HK-2 (cell line): ENCODE results near the gene FCMR.
"Not testable (repeated sequence)": the region's sequence is repeated elsewhere in the genome, so short reads cannot be mapped to it uniquely, and the experiment has no call there.

ENCODE experiments used
- DNase-seq: peaks from one replicate; pipeline ENCODE4 v3.0.0-alpha.2; 2018; ENCODE audit not compliant: unreplicated experiment

FCMR gene

GRCh38 chr1:206875752-206876377 is 45.9 kb downstream of the FCMR start:
- no peak for DNase-seq

- DNase-seq: no peak
These were observed 48.0 kb downstream of the FCMR start for GRCh38 chr1:206873603-206874188.

DNA sequence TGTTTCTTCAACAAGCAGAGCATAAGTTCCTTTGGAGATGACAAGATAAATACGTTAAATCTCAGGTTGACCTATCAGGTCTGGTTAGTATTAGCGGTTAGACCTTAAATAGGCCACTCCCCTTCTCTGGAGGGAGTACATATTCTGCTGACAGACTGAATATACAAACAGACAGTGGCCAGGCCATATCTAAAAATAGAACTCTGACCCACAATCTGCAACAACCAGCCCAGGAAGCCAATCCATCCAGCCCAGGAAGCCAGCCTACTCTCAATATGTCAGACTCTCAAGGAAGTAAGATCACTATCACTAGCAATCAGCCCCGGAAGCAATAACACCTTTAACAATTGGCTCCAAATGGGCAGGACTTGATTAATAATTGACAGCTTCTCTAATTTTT is 49.6 kb downstream of the FCMR start:
- no peak for DNase-seq

DNA sequence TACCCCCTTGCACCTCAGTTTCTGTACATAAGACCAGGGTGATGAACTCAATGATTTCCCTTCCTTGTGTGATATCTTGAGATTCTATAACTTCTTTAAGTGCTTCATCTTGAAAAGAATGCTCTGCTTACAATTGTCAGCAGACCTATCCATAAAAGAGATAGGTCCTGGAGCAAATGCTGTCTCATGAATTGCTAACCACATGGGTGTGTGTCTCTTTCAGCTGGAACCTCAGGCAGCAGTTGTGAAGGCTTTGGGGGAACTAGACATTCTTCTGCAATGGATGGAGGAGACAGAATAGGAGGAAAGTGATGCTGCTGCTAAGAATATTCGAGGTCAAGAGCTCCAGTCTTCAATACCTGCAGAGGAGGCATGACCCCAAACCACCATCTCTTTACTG is 53.5 kb downstream of the FCMR start:
- no peak for DNase-seq

DNA sequence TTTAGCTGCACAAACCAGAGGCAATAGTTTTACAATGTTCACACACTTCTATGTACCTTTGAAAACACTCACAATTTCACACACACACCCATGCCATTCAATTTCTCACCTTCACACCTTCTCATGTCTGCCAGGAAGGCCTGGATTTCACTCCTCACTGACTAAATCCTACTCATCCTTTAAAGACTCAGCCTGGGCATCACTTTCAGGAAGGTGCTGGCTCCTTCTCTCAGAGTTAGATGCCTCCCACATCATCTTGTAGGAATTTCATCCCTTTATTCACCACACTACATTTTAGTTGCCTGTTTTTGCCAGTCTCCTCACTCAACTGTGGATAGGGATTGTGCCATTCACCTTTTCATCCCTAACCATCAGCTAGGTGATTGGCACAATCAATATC is 54.0 kb downstream of the FCMR start:
- DNase-seq: no peak

GRCh38 chr1:206867239-206867638 is 54.5 kb downstream of the FCMR start:
- DNase-seq: no peak

DNA sequence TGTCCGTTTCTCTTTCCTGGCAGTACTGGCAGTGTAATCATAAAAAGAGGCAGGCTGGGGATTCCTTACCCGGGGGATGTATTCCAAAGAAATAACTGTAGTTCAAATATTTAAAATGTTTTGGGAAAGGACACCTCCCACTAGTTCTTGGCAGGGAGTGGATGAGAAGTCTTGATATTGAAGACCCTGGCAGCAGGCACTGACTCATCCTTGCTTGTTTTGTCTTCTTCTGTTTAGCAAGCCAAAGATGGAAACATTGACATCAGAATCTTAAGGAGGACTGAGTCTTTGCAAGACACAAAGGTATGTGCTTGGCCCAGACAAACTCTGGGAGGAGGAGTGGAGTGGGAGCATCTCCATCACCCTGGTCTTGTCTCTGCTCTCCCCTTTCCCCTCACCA is 55.7 kb downstream of the FCMR start:
- DNase-seq: no peak

DNA sequence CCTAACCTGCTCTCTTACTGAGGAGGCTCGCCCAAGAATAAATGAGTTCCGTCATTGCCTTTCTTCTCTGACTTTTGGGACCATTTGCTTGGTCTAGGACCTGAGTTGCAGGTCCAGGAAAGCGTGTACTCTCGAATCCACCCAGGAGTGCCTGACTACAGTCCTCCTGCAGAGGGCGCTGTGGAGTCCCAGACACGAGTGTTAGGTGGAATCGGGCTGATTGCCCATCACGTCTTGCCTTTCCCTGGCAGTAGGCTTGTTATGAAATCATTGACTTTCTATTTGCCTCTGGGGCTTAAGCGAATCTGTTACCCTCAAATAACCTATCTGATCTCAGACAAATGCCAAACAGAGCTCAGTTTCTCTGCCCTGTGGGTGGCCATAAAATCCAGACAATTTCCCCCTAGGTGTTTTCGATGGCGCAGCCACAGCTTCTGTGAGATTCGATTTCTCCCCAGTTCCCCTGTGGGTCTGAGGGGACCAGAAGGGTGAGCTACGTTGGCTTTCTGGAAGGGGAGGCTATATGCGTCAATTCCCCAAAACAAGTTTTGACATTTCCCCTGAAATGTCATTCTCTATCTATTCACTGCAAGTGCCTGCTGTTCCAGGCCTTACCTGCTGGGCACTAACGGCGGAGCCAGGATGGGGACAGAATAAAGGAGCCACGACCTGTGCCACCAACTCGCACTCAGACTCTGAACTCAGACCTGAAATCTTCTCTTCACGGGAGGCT is 56.6 kb downstream of the FCMR start, which contains the start of gene IL20:
IL20 (plus strand) TSS at position 685 of the 733 bp plus-strand sequence. CDS start 230 bp downstream, outside the sequence.
- peak; percentile 87 for DNase-seq

- no peak for DNase-seq
These were observed 58.5 kb downstream of the FCMR start for GRCh38 chr1:206863266-206863665.

GRCh38 chr1:206860165-206860564 is 61.6 kb downstream of the FCMR start:
- no peak for DNase-seq

DNA sequence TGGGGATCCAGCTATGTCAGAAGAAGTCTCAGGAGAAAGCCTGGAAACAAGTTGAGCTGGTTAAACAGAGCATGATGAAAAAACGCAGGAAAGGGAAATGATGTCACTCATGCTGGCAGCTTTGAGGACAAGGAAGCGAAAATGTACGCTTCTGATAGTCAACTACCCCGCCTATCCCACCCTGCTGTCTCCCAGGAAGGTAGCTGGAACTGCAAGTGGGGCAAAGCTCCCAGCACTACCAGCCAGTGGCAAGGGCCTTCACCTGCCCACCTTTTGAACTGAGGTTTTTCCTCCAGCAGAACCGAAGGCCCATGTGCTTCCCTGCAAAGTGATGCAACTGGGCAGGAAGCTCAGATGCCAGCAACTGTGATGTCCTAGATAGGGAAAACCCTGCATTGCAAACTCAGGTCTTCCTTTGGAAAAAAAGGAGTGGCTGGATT is 62.6 kb downstream of the FCMR start:
- no peak for DNase-seq

GRCh38 chr1:206856674-206857464 is 64.9 kb downstream of the FCMR start:
- DNase-seq: no peak

- DNase-seq: no peak
These were observed 65.9 kb downstream of the FCMR start for GRCh38 chr1:206855859-206856258.

GRCh38 chr1:206854401-206855129 is 67.2 kb downstream of the FCMR start:
- no peak for DNase-seq

DNA sequence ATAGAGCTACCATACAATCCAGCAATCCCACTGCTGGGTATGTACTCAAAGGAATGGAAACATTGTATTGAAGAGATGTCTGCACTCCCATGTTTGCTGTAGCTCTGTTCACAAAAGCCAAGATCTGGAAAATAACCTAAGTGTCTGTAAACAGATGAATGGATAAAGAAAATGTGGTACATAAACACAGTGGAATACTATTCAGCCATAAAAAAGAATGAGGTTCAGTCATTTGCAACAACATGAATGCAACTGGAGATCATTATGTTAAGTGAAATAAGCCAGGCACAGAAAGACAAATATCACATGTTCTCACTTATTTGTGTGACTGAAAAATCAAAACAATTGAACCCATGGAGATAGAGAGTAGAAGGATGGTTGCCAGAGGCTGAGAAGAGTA is 68.0 kb downstream of the FCMR start:
- not testable (repeated sequence) for DNase-seq
